ENCODE data around the gene RBBP8NL.

RBBP8NL gene

GRCh38 chr20:62466072-62466760 is 38.9 kb upstream of the RBBP8NL start:
- DNase-seq (ENCODE audit: extremely low read depth, low read depth), result no peak
- TF ChIP-seq CTCF (IDR thresholded peaks at IDR 0.05; ENCODE audit: low read depth, low read length, missing control alignments), result no peak
- no peak overlapping the region for H3K4me3 ChIP-seq (replicated peaks; ENCODE audit: low read depth, low read length)

- TF ChIP-seq CTCF (IDR thresholded peaks at IDR 0.05; ENCODE audit: low read depth, low read length, missing control alignments), result no peak
- no peak overlapping the region for H3K4me3 ChIP-seq (replicated peaks; ENCODE audit: low read depth, low read length)
- DNase-seq (ENCODE audit: extremely low read depth, low read depth), result no peak
Measured at GRCh38 chr20:62464990-62465389, 37.7 kb upstream of the RBBP8NL start.

- no peak for DNase-seq (ENCODE audit: extremely low read depth, low read depth)
- H3K4me3 ChIP-seq (replicated peaks; ENCODE audit: low read depth, low read length), result no peak overlapping the region
- no peak for TF ChIP-seq CTCF (IDR thresholded peaks at IDR 0.05; ENCODE audit: low read depth, low read length, missing control alignments)
Measured at GRCh38 chr20:62464425-62464770, 37.1 kb upstream of the RBBP8NL start.

GRCh38 chr20:62463651-62464424 is 36.5 kb upstream of the RBBP8NL start:
- no peak for TF ChIP-seq CTCF (IDR thresholded peaks at IDR 0.05; ENCODE audit: low read depth, low read length, missing control alignments)
- no peak for DNase-seq (ENCODE audit: extremely low read depth, low read depth)
- H3K4me3 ChIP-seq (replicated peaks; ENCODE audit: low read depth, low read length), result no peak overlapping the region

- no peak overlapping the region for H3K4me3 ChIP-seq (replicated peaks; ENCODE audit: low read depth, low read length)
- no peak for DNase-seq (ENCODE audit: extremely low read depth, low read depth)
- no peak for TF ChIP-seq CTCF (IDR thresholded peaks at IDR 0.05; ENCODE audit: low read depth, low read length, missing control alignments)
Measured at GRCh38 chr20:62462976-62463592, 35.7 kb upstream of the RBBP8NL start.

- TF ChIP-seq CTCF (IDR thresholded peaks at IDR 0.05; ENCODE audit: low read depth, low read length, missing control alignments), result no peak
Measured at GRCh38 chr20:62461834-62462233, 34.5 kb upstream of the RBBP8NL start.

More at GRCh38 chr20:62461834-62462233, 34.5 kb upstream of the RBBP8NL start:
- no peak overlapping the region for H3K4me3 ChIP-seq (replicated peaks; ENCODE audit: low read depth, low read length)
- DNase-seq (ENCODE audit: extremely low read depth, low read depth), result no peak

Data from HFF-Myc (cell line).